Fibroblast of lung (primary cell): ENCODE results near the gene FAM174C. TPM values are rescaled to one million over a fixed set of nuclear protein-coding genes. Genes with fewer than 3 reads are reported as not detected.

ENCODE experiments used
- DNase-seq, 2 donors: peaks; one replicate each; pipeline versions ENCODE4 v3.0.0 to v3.0.0-alpha.2; 2010; ENCODE audit warnings: low read depth in 2 of 2
- H2AFZ ChIP-seq: 2 replicates; pipeline ENCODE4 v1.5.1; 2012; ENCODE audit warnings: low read length, control low read depth, inconsistent platforms
- H3K27ac ChIP-seq: 2 replicates; pipeline ENCODE4 v1.5.1; 2011; ENCODE audit warnings: low read length, control low read depth; ENCODE audit not compliant: insufficient read depth
- H3K27me3 ChIP-seq: 2 replicates; pipeline ENCODE4 v1.5.1; 2011; ENCODE audit warnings: mild to moderate bottlenecking, low read length; ENCODE audit not compliant: control insufficient read depth, insufficient read depth
- H3K36me3 ChIP-seq: 2 replicates; pipeline ENCODE4 v1.5.1; 2011; ENCODE audit warnings: low read length; ENCODE audit not compliant: control insufficient read depth, insufficient read depth
- H3K4me1 ChIP-seq: 2 replicates; pipeline ENCODE4 v1.5.1; 2011; ENCODE audit warnings: low read length; ENCODE audit not compliant: control insufficient read depth, insufficient read depth; ENCODE audit errors: extremely low read depth
- H3K4me2 ChIP-seq: 2 replicates; pipeline ENCODE4 v1.5.1; 2011; ENCODE audit warnings: low read length, control low read depth; ENCODE audit not compliant: insufficient read depth; ENCODE audit errors: extremely low read depth
- H3K4me3 ChIP-seq, 4 experiments: fragments of 200-600 bp in 1 of 4; sonication (generic) in 1 of 4; replicated peaks in 1 of 4; 2 replicates each; pipeline ENCODE4 v1.5.1; 2011 to 2016; ENCODE audit warnings: low read length in 4 of 4, low read depth in 3 of 4, mild to moderate bottlenecking in 3 of 4, control low read depth in 2 of 4, inconsistent platforms in 1 of 4, mixed read lengths in 1 of 4; ENCODE audit not compliant: insufficient read depth in 1 of 4; ENCODE audit errors: control extremely low read depth in 1 of 4
- H3K79me2 ChIP-seq: 2 replicates; pipeline ENCODE4 v1.5.1; 2012; ENCODE audit warnings: mild to moderate bottlenecking, low read length, inconsistent platforms; ENCODE audit not compliant: control insufficient read depth, insufficient read depth
- H3K9ac ChIP-seq: 2 replicates; pipeline ENCODE4 v1.5.1; 2011; ENCODE audit warnings: mild to moderate bottlenecking, low read length, control low read depth; ENCODE audit not compliant: insufficient read depth
- H3K9me3 ChIP-seq: 2 replicates; pipeline ENCODE4 v1.5.1; 2012; ENCODE audit warnings: low read depth, low read length; ENCODE audit not compliant: control insufficient read depth, insufficient read depth
- H4K20me1 ChIP-seq: 2 replicates; pipeline ENCODE4 v1.5.1; 2011; ENCODE audit warnings: low read length; ENCODE audit not compliant: control insufficient read depth, insufficient read depth; ENCODE audit errors: extremely low read depth
- CTCF ChIP-seq, 2 donors: IDR thresholded peaks in 1 of 2; conservative IDR thresholded peaks in 1 of 2; 1 replicate in 1 of 2; 2 replicates in 1 of 2; pipeline ENCODE4 v1.5.1; 2011 to 2012; ENCODE audit warnings: low read length in 2 of 2, control low read depth in 1 of 2, inconsistent platforms in 1 of 2, low read depth in 1 of 2, mild to moderate bottlenecking in 1 of 2
- EZH2 ChIP-seq: IDR thresholded peaks from 2 replicates; pipeline ENCODE4 v1.5.1; 2012; ENCODE audit warnings: low read length, control low read depth, mild to moderate bottlenecking; ENCODE audit errors: missing control alignments
- polyA minus RNA-seq: library from RNA; depleted of rRNA, polyadenylated mRNA; stranded (reverse); fragments of >200 nt; gene quantifications from 2 replicates; pipeline ENCODE4 v1.2.3, GENCODE V29; 2011; ENCODE audit warnings: low replicate concordance
- polyA plus RNA-seq, 2 donors: library from polyadenylated mRNA; depleted of rRNA in 1 of 2; stranded (reverse) in 1 of 2; unstranded in 1 of 2; fragments of >200 nt; gene quantifications; 2 replicates each; pipeline ENCODE4 v1.2.1, GENCODE V29; 2011 to 2012; ENCODE audit warnings: missing spikeins in 1 of 2
- total RNA-seq: library from RNA; depleted of rRNA; stranded (reverse); fragments of >200 nt; gene quantifications from 2 replicates; pipeline ENCODE4 v1.2.1, GENCODE V29; 2014

Gene FAM174C
- total RNA-seq: 22.5 and 24.7 TPM in 2 replicates
- polyA plus RNA-seq: 16.1 and 23.7 TPM in 2 replicates
- polyA plus RNA-seq (2012): 34.6 and 64.3 TPM in 2 replicates
- 12.0 and 14.1 TPM in 2 replicates for polyA minus RNA-seq

- Histone ChIP-seq H3K4me1 (peaks cover 34% of the 10 kb centered on the region), H2AFZ (no peak within 1 kb of the TSS), H3K9me3 (no peaks in the 10 kb centered on the region), H3K36me3 (peaks cover 52% of the 10 kb centered on the region), H3K4me3 (peak within 1 kb of the TSS; percentile 52 to 72 (median 63)), H3K9ac (peak within 1 kb of the TSS; percentile 85), H3K79me2 (peaks cover 51% of the 10 kb centered on the region), H3K27me3 (no peaks in the 10 kb centered on the region), H3K4me2 (peak within 1 kb of the TSS; percentile 93), H3K27ac (peak within 1 kb of the TSS; percentile 92), H4K20me1 (no peaks in the 10 kb centered on the region)
- peak; percentile 96 to 97 for DNase-seq
- TF ChIP-seq EZH2 (no peak), CTCF (conservative IDR thresholded peaks at IDR 0.05 in 1 of 2, IDR thresholded peaks at IDR 0.05 in 1 of 2; ENCODE audit: low read depth in 1 of 2, low read length in 2 of 2) (no peak)
Measured at GRCh38 chr19:1275260-1275975, at the start of gene FAM174C. Gene FAM174C (plus strand): TSS chr19:1275530. CDS start chr19:1275550, 20 bp downstream.

DNA sequence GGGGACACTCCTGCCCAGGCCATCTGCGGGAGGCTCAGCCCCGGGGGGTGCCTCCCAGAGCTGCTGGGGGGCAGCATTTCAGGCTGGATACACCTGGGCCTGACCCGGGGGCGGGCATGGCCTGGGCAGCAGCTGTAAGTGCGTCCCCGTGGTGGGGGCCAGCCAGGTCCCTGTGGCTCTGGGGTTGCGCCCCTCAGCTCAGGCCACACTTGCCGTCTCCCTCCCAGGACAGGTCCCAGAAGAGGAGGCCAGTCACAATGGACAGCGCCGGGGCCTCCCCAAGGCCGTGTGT is 49.2 kb upstream of the FAM174C start:
- Histone ChIP-seq H3K27ac (no peak overlapping the region), H3K9ac (no peak overlapping the region), H2AFZ (no peak overlapping the region), H3K36me3 (peaks cover 39% of the 10 kb centered on the region), H3K79me2 (no peaks in the 10 kb centered on the region), H4K20me1 (no peaks in the 10 kb centered on the region), H3K4me2 (no peak overlapping the region), H3K4me3 (no peak overlapping the region), H3K27me3 (no peaks in the 10 kb centered on the region), H3K4me1 (peaks cover 2% of the 10 kb centered on the region), H3K9me3 (no peaks in the 10 kb centered on the region)
- no peak for TF ChIP-seq EZH2
- no peak for TF ChIP-seq CTCF (conservative IDR thresholded peaks at IDR 0.05 in 1 of 2, IDR thresholded peaks at IDR 0.05 in 1 of 2; ENCODE audit: low read depth in 1 of 2, low read length in 2 of 2)
- DNase-seq: no peak

- peaks cover under 1% of the 10 kb centered on the region for H3K4me1 ChIP-seq
Measured at GRCh38 chr19:1226522-1227303, 48.6 kb upstream of the FAM174C start.

More at GRCh38 chr19:1226522-1227303, 48.6 kb upstream of the FAM174C start:
- Histone ChIP-seq H3K4me3 (no peak overlapping the region), H3K27me3 (no peaks in the 10 kb centered on the region), H3K4me2 (no peak overlapping the region), H3K9me3 (no peaks in the 10 kb centered on the region), H3K9ac (no peak overlapping the region), H3K36me3 (peaks cover 35% of the 10 kb centered on the region), H4K20me1 (no peaks in the 10 kb centered on the region), H3K27ac (no peak overlapping the region), H2AFZ (no peak overlapping the region), H3K79me2 (no peaks in the 10 kb centered on the region)
- no peak for DNase-seq
- no peak for TF ChIP-seq EZH2
